ENCODE data around the gene CANT1. TPM values are rescaled to one million over a fixed set of nuclear protein-coding genes. Genes with fewer than 3 reads are reported as not detected.
"Not testable (repeated sequence)": the region's sequence is repeated elsewhere in the genome, so short reads cannot be mapped to it uniquely, and the experiment has no call there.

The CANT1 gene
- total RNA-seq, 1 donor from 2014 or later = 39.3 TPM

- Mint-ChIP-seq H3K27ac (no peak overlapping the region), H3K27me3 (peaks cover 17% of the 10 kb centered on the region), H3K9me3 (peaks cover 13% of the 10 kb centered on the region), H3K36me3 (ENCODE audit: low read depth) (no peaks in the 10 kb centered on the region), H3K4me1 (peaks cover 11% of the 10 kb centered on the region), H3K4me3 (no peak overlapping the region)
- CTCF ChIA-PET = no interaction called here
- POLR2A ChIA-PET = no interaction called here
- no peak for DNase-seq
- TF ChIP-seq, protein P1, sequence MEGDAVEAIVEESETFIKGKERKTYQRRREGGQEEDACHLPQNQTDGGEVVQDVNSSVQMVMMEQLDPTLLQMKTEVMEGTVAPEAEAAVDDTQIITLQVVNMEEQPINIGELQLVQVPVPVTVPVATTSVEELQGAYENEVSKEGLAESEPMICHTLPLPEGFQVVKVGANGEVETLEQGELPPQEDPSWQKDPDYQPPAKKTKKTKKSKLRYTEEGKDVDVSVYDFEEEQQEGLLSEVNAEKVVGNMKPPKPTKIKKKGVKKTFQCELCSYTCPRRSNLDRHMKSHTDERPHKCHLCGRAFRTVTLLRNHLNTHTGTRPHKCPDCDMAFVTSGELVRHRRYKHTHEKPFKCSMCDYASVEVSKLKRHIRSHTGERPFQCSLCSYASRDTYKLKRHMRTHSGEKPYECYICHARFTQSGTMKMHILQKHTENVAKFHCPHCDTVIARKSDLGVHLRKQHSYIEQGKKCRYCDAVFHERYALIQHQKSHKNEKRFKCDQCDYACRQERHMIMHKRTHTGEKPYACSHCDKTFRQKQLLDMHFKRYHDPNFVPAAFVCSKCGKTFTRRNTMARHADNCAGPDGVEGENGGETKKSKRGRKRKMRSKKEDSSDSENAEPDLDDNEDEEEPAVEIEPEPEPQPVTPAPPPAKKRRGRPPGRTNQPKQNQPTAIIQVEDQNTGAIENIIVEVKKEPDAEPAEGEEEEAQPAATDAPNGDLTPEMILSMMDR (IDR thresholded peaks at IDR 0.05) = no peak
- intact Hi-C loops (cut with micrococcal nuclease) = no loop called here
- ATAC-seq (ENCODE audit: low read depth) = no peak
Measured at GRCh38 chr17:78947235-78948149, 62.1 kb downstream of the CANT1 start.

DNA sequence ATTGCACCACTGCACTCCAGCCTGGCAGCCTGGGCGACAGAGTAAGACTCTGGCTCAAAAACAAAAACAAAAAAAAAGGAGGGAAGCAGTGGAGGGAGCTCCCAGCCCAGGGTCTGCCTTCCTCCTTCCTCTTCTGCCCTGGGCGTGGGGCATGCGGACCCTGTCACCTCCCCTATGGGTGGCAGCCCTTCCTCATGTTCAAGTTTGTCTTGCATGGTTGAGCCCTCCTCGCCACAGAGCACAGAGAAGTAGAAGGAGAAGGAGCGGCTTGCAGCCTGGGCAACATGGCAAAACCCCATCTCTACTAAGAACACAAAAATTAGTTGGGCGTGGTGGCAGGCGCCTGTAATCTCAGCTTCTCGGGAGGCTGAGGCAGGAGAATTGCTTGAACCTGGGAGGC lies 62.9 kb downstream of the CANT1 start:
- peaks cover 15% of the 10 kb centered on the region for H3K27me3 Mint-ChIP-seq
- ChIA-PET CTCF (no interaction called here), POLR2A (no interaction called here)
- intact Hi-C loops (cut with micrococcal nuclease) = no loop called here
- TF ChIP-seq, protein P1 (IDR thresholded peaks at IDR 0.05) = no peak
- H3K36me3 Mint-ChIP-seq (ENCODE audit: low read depth) = no peaks in the 10 kb centered on the region
- ATAC-seq (ENCODE audit: low read depth) (peak; percentile 40), DNase-seq (no peak)
- H3K9me3 Mint-ChIP-seq = peaks cover 13% of the 10 kb centered on the region
- H3K4me1 Mint-ChIP-seq = peaks cover 11% of the 10 kb centered on the region
- H3K4me3 Mint-ChIP-seq = no peak overlapping the region
- no peak overlapping the region for H3K27ac Mint-ChIP-seq

- TF ChIP-seq, protein P1 (IDR thresholded peaks at IDR 0.05) = no peak
- ATAC-seq (ENCODE audit: low read depth) = no peak
- intact Hi-C loops (cut with micrococcal nuclease) = no loop called here
- DNase-seq = no peak
- H3K4me1 Mint-ChIP-seq = peaks cover 11% of the 10 kb centered on the region
- no peaks in the 10 kb centered on the region for H3K36me3 Mint-ChIP-seq (ENCODE audit: low read depth)
- H3K9me3 Mint-ChIP-seq = peaks cover 11% of the 10 kb centered on the region
- H3K4me3 Mint-ChIP-seq = no peak overlapping the region
- ChIA-PET CTCF (no interaction called here), POLR2A (no interaction called here)
- H3K27ac Mint-ChIP-seq = no peak overlapping the region
- H3K27me3 Mint-ChIP-seq = peaks cover 15% of the 10 kb centered on the region
Measured at GRCh38 chr17:78946131-78946530, 63.4 kb downstream of the CANT1 start.

DNA sequence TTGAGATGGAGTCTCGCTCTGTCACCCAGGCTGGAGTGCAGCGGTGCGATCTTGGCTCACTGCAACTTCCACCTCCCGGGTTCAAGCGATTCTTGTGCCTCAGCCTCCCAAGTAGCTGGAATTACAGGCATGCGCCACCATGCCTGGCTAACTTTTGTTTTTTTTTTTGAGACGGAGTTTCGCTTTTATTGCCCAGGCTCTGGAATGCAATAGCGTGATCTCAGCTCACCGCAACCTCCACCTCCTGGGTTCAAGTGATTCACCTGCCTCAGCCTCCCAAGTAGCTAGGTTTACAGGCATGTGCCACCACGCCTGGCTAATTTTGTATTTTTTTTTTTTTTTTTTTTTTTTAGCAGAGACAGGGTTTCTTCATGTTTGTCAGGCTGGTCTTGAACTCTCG lies 64.1 kb downstream of the CANT1 start:
- H3K36me3 Mint-ChIP-seq (ENCODE audit: low read depth); DNase-seq; intact Hi-C loops (cut with micrococcal nuclease); H3K27ac Mint-ChIP-seq; H3K9me3 Mint-ChIP-seq; H3K4me3 Mint-ChIP-seq; ATAC-seq (ENCODE audit: low read depth): not testable (repeated sequence)
- Mint-ChIP-seq H3K27me3 (peaks cover 12% of the 10 kb centered on the region), H3K4me1 (peaks cover 11% of the 10 kb centered on the region)
- ChIA-PET POLR2A (interaction anchor here (0.7 kb wide), 1 partner anchor 136 kb away, joined by 7 read pairs; no protein-coding TSS in a partner anchor), CTCF (interaction anchor here (0.6 to 0.8 kb wide), 2 partner anchors 26 to 198 kb away, joined by 3 read pairs; no protein-coding TSS in a partner anchor)

DNA sequence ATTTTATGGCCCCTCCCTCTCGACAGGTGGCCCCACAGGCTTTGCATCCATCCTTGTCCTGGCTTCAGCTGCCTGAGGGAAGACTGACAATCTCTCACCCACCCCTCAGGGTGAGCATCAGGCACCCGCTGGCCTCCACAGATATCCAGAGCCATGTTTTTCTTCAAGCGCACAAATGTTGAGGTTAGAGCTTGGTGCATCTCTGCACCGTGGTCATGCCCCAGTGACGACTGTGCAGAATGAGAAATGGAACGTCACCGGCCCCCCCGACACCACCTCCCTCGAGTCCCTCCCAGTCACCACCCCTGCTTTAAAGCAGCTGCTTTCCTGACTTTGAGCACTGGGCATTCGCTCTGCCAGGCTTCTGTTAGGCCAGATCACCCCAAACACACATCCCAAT lies 64.6 kb downstream of the CANT1 start:
- intact Hi-C loops (cut with micrococcal nuclease) = no loop called here
- ChIA-PET CTCF (interaction anchor here (0.6 to 0.8 kb wide), 2 partner anchors 27 to 198 kb away, joined by 3 read pairs; no protein-coding TSS in a partner anchor), POLR2A (interaction anchor here (0.7 kb wide), 1 partner anchor 135 kb away, joined by 7 read pairs; no protein-coding TSS in a partner anchor)
- Mint-ChIP-seq H3K27ac (no peak overlapping the region), H3K4me3 (no peak overlapping the region), H3K4me1 (peaks cover 11% of the 10 kb centered on the region), H3K27me3 (peaks cover 12% of the 10 kb centered on the region), H3K36me3 (ENCODE audit: low read depth) (no peaks in the 10 kb centered on the region), H3K9me3 (peaks cover 1% of the 10 kb centered on the region)
- DNase-seq (no peak), ATAC-seq (ENCODE audit: low read depth) (no peak)
- TF ChIP-seq, protein P1 (IDR thresholded peaks at IDR 0.05) = no peak
